PC-3 (cell line): ENCODE data around the gene MORC3.

Source experiments
- CTCF ChIP-seq: fragments of 300-600 bp; sonication (generic); conservative IDR thresholded peaks from 2 replicates; pipeline ENCODE4 v1.5.1; 2017; ENCODE audit warnings: antibody characterized with exemption, low read depth, mild to moderate bottlenecking, low read length
- EZH2 ChIP-seq: fragments of 300-600 bp; sonication (generic); IDR thresholded peaks from one replicate; pipeline ENCODE4 v1.6.1; 2017; ENCODE audit warnings: antibody characterized with exemption, mild to moderate bottlenecking, low read length; ENCODE audit not compliant: unreplicated experiment
- EZH2phosphoT487 ChIP-seq: fragments of 300-600 bp; sonication (generic); IDR thresholded peaks from 2 replicates; pipeline ENCODE4 v1.6.1; 2018; ENCODE audit warnings: mild to moderate bottlenecking, antibody characterized with exemption, low read length, borderline replicate concordance

DNA sequence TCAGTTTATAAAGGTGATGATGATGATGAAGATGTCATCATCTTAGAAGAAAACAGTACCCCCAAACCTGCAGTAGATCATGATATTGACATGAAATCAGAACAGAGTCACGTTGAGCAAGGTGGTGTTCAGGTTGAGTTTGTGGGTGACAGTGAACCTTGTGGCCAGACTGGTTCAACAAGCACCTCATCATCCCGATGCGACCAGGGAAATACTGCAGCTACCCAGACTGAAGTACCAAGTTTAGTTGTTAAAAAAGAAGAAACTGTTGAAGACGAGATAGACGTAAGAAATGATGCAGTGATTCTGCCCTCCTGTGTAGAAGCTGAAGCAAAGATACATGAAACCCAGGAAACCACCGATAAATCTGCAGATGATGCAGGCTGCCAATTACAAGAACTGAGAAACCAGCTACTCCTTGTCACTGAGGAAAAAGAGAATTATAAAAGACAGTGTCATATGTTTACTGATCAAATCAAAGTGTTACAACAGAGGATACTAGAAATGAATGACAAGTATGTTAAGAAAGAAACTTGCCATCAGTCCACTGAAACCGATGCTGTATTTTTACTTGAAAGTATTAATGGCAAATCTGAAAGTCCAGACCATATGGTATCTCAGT is 49.2 kb downstream of the MORC3 start:
- TF ChIP-seq EZH2 (no peak), CTCF (no peak), EZH2phosphoT487 (no peak)
